ENCODE measurements around the gene SNAP25. TPM values are rescaled to one million over a fixed set of nuclear protein-coding genes. Genes with fewer than 3 reads are reported as not detected.

Gene SNAP25
- total RNA-seq, 1 donor from 2014 or later: 1.9 TPM

DNA sequence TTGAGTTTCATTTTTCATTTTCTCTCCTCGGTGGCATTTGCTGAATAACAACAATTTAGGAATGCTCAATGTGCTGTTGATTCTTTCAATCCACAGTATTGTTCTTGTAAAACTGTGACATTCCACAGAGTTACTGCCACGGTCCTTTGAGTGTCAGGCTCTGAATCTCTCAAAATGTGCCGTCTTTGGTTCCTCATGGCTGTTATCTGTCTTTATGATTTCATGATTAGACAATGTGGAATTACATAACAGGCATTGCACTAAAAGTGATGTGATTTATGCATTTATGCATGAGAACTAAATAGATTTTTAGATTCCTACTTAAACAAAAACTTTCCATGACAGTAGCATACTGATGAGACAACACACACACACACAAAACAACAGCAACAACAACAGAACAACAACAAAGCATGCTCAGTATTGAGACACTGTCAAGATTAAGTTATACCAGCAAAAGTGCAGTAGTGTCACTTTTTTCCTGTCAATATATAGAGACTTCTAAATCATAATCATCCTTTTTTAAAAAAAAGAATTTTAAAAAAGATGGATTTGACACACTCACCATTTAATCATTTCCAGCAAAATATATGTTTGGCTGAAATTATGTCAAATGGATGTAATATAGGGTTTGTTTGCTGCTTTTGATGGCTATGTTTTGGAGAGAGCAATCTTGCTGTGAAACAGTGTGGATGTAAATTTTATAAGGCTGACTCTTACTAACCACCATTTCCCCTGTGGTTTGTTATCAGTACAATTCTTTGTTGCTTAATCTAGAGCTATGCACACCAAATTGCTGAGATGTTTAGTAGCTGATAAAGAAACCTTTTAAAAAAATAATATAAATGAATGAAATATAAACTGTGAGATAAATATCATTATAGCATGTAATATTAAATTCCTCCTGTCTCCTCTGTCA lies 88.1 kb downstream of the SNAP25 start:
- Histone ChIP-seq H3K36me3 (no peaks in the 10 kb centered on the region), H3K4me1 (no peaks in the 10 kb centered on the region), H3K27ac (no peak overlapping the region), H3K9me3 (no peaks in the 10 kb centered on the region), H3K4me3 (no peak overlapping the region), H3K27me3 (no peaks in the 10 kb centered on the region)
- TF ChIP-seq, protein P1, sequence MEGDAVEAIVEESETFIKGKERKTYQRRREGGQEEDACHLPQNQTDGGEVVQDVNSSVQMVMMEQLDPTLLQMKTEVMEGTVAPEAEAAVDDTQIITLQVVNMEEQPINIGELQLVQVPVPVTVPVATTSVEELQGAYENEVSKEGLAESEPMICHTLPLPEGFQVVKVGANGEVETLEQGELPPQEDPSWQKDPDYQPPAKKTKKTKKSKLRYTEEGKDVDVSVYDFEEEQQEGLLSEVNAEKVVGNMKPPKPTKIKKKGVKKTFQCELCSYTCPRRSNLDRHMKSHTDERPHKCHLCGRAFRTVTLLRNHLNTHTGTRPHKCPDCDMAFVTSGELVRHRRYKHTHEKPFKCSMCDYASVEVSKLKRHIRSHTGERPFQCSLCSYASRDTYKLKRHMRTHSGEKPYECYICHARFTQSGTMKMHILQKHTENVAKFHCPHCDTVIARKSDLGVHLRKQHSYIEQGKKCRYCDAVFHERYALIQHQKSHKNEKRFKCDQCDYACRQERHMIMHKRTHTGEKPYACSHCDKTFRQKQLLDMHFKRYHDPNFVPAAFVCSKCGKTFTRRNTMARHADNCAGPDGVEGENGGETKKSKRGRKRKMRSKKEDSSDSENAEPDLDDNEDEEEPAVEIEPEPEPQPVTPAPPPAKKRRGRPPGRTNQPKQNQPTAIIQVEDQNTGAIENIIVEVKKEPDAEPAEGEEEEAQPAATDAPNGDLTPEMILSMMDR (IDR thresholded peaks at IDR 0.05): no peak
- no peak for DNase-seq
- intact Hi-C loops (cut with DNase I): no loop called here
- no peak for ATAC-seq

GRCh38 chr20:10307359-10307735 lies 88.7 kb downstream of the SNAP25 start:
- H3K27ac ChIP-seq: no peak overlapping the region
- H3K36me3 ChIP-seq: no peaks in the 10 kb centered on the region
- H3K4me3 ChIP-seq: no peak overlapping the region
- DNase-seq (no peak), ATAC-seq (no peak)
- H3K27me3 ChIP-seq: no peaks in the 10 kb centered on the region
- intact Hi-C loops (cut with DNase I): no loop called here
- TF ChIP-seq, protein P1 (IDR thresholded peaks at IDR 0.05): no peak
- H3K4me1 ChIP-seq: no peaks in the 10 kb centered on the region
- H3K9me3 ChIP-seq: no peaks in the 10 kb centered on the region

GRCh38 chr20:10308652-10309051 lies 90.0 kb downstream of the SNAP25 start:
- no peak for ATAC-seq
- no peak overlapping the region for H3K27ac ChIP-seq
- TF ChIP-seq, protein P1 (IDR thresholded peaks at IDR 0.05): no peak

GRCh38 chr20:10309326-10309725 lies 90.7 kb downstream of the SNAP25 start:
- DNase-seq (no peak), ATAC-seq (no peak)
- H3K4me1 ChIP-seq: no peaks in the 10 kb centered on the region
- no peak overlapping the region for H3K4me3 ChIP-seq
- TF ChIP-seq, protein P1 (IDR thresholded peaks at IDR 0.05): no peak
- no peaks in the 10 kb centered on the region for H3K36me3 ChIP-seq
- H3K9me3 ChIP-seq: no peaks in the 10 kb centered on the region
- no peaks in the 10 kb centered on the region for H3K27me3 ChIP-seq
- no peak overlapping the region for H3K27ac ChIP-seq
- intact Hi-C loops (cut with DNase I): no loop called here

More at GRCh38 chr20:10308652-10309051, 90.0 kb downstream of the SNAP25 start:
- no peaks in the 10 kb centered on the region for H3K27me3 ChIP-seq
- no peaks in the 10 kb centered on the region for H3K4me1 ChIP-seq
- H3K36me3 ChIP-seq: no peaks in the 10 kb centered on the region
- DNase-seq: no peak
- intact Hi-C loops (cut with DNase I): no loop called here
- no peak overlapping the region for H3K4me3 ChIP-seq
- no peaks in the 10 kb centered on the region for H3K9me3 ChIP-seq

GRCh38 chr20:10312111-10312510 lies 93.5 kb downstream of the SNAP25 start:
- Histone ChIP-seq H3K9me3 (no peaks in the 10 kb centered on the region), H3K27me3 (no peaks in the 10 kb centered on the region), H3K36me3 (no peaks in the 10 kb centered on the region), H3K4me3 (no peak overlapping the region), H3K4me1 (no peaks in the 10 kb centered on the region), H3K27ac (no peak overlapping the region)
- intact Hi-C loops (cut with DNase I): no loop called here
- TF ChIP-seq, protein P1 (IDR thresholded peaks at IDR 0.05): no peak
- ATAC-seq: no peak
- no peak for DNase-seq
